ENCODE measurements around the gene USP17L22. TPM values are rescaled to one million over a fixed set of nuclear protein-coding genes. Genes with fewer than 3 reads are reported as not detected.

Gene USP17L22
- total RNA-seq, 2 donors from 2014 or later: not detected

Other genes with a start within 250 kb of the USP17L22 start
- gene FAM90A26, start 97.2 kb upstream of the USP17L22 start, total RNA-seq: not detected
- not detected for gene USP17L10, start 57.0 kb upstream of the USP17L22 start, total RNA-seq
- gene USP17L11, start 52.2 kb upstream of the USP17L22 start, total RNA-seq: not detected
- gene USP17L12, start 47.5 kb upstream of the USP17L22 start, total RNA-seq: not detected
- not detected for gene USP17L13, start 42.7 kb upstream of the USP17L22 start, total RNA-seq
- gene USP17L15, start 33.2 kb upstream of the USP17L22 start, total RNA-seq: not detected
- not detected for gene USP17L17, start 23.7 kb upstream of the USP17L22 start, total RNA-seq
- gene USP17L18, start 19.0 kb upstream of the USP17L22 start, total RNA-seq: not detected
- not detected for gene USP17L19, start 14.2 kb upstream of the USP17L22 start, total RNA-seq
- gene USP17L20, start 9.5 kb upstream of the USP17L22 start, total RNA-seq: not detected
- gene USP17L21, start 4.7 kb upstream of the USP17L22 start, total RNA-seq: not detected
- gene USP17L24, start 57.5 kb downstream of the USP17L22 start, total RNA-seq: not detected
- gene USP17L25, start 62.3 kb downstream of the USP17L22 start, total RNA-seq: not detected
- not detected for gene USP17L26, start 67.0 kb downstream of the USP17L22 start, total RNA-seq
- not detected for gene USP17L5, start 71.8 kb downstream of the USP17L22 start, total RNA-seq
- gene USP17L27, start 76.5 kb downstream of the USP17L22 start, total RNA-seq: not detected
- not detected for gene USP17L28, start 81.3 kb downstream of the USP17L22 start, total RNA-seq
- gene USP17L29, start 86.0 kb downstream of the USP17L22 start, total RNA-seq: not detected
- not detected for gene USP17L30, start 95.5 kb downstream of the USP17L22 start, total RNA-seq
- not detected for gene DEFB131A, start 176.8 kb downstream of the USP17L22 start, total RNA-seq

Measured in activated T-cell treated with anti-CD3 and anti-CD28 coated beads, Interleukin-2, amount 50 U/mL, for 72 hours (primary cell).